GM21515 (cell line): ENCODE data around the gene MMP14.
"Not testable (repeated sequence)": the region's sequence is repeated elsewhere in the genome, so short reads cannot be mapped to it uniquely, and the experiment has no call there.

Experiments used
- ATAC-seq: cut with Tn5 transposase; IDR thresholded peaks from one replicate; pipeline ENCODE4 v1.9.1; 2021; ENCODE audit not compliant: unreplicated experiment

Gene MMP14

GRCh38 chr14:22836301-22837113 lies at the start of gene MMP14:
Gene MMP14, plus strand, starts transcription at chr14:22836585. Its CDS starts 233 bp downstream, at chr14:22836818.
- no peak for ATAC-seq

- ATAC-seq: no peak
Observed at GRCh38 chr14:22786685-22787084, 49.7 kb upstream of the MMP14 start.

GRCh38 chr14:22791301-22791700 lies 45.1 kb upstream of the MMP14 start:
- no peak for ATAC-seq

- no peak for ATAC-seq
Observed at GRCh38 chr14:22792158-22792557, 44.2 kb upstream of the MMP14 start.

- ATAC-seq: not testable (repeated sequence)
Observed at GRCh38 chr14:22793550-22793949, 42.8 kb upstream of the MMP14 start.

- no peak for ATAC-seq
Observed at GRCh38 chr14:22793976-22794375, 42.4 kb upstream of the MMP14 start.

GRCh38 chr14:22794551-22794951 lies 41.8 kb upstream of the MMP14 start:
- peak; percentile 47 for ATAC-seq

GRCh38 chr14:22796087-22796707 lies 40.2 kb upstream of the MMP14 start:
- ATAC-seq: peak; percentile 44

- no peak for ATAC-seq
Observed at GRCh38 chr14:22797017-22797917, 39.1 kb upstream of the MMP14 start.

GRCh38 chr14:22798528-22798927 lies 37.9 kb upstream of the MMP14 start:
- ATAC-seq: no peak

- ATAC-seq: no peak
Observed at GRCh38 chr14:22800346-22800745, 36.0 kb upstream of the MMP14 start.

GRCh38 chr14:22801716-22802115 lies 34.7 kb upstream of the MMP14 start:
- ATAC-seq: no peak

- peak; percentile 58 for ATAC-seq
Observed at GRCh38 chr14:22802860-22803686, 33.3 kb upstream of the MMP14 start.

- peak; percentile 38 for ATAC-seq
Observed at GRCh38 chr14:22803687-22803974, 32.8 kb upstream of the MMP14 start.

GRCh38 chr14:22805235-22805634 lies 31.1 kb upstream of the MMP14 start:
- ATAC-seq: not testable (repeated sequence)

- ATAC-seq: no peak
Observed at GRCh38 chr14:22807432-22808087, 28.8 kb upstream of the MMP14 start.

- ATAC-seq: no peak
Observed at GRCh38 chr14:22808388-22809209, 27.8 kb upstream of the MMP14 start.

- no peak for ATAC-seq
Observed at GRCh38 chr14:22811722-22812121, 24.7 kb upstream of the MMP14 start.

GRCh38 chr14:22812744-22813143 lies 23.6 kb upstream of the MMP14 start:
- no peak for ATAC-seq
